MCF 10A (cell line): ENCODE measurements around the gene MCM9. TPM values are rescaled to one million over a fixed set of nuclear protein-coding genes. Genes with fewer than 3 reads are reported as not detected.

Experiments used
- BruUV-seq: library from RNA; stranded (reverse); fragments of 400-500 nt; replicated peaks from 2 replicates; lab custom pipeline; 2021; lab: Mats Ljungman, UMichigan
- CTCF ChIA-PET: fragments of 300-600 bp; sonication (Branson Sonifier 250); formaldehyde crosslinking; extraction: SDS; loops from one replicate; lab custom pipeline; 2021; ENCODE audit warnings: antibody characterized with exemption, inconsistent platforms; lab: Yijun Ruan, JAX
- POLR2A ChIA-PET: fragments of 300-600, 350-650 bp; sonication (Branson Sonifier 250); formaldehyde crosslinking; extraction: SDS; loops from one replicate; lab custom pipeline; 2020; ENCODE audit warnings: antibody characterized with exemption, inconsistent platforms; lab: Yijun Ruan, JAX
- DNase-seq: peaks from one replicate; pipeline ENCODE4 v3.0.0-alpha.2; 2018; ENCODE audit not compliant: unreplicated experiment
- H3K27ac Mint-ChIP-seq: one replicate; pipeline ENCODE4 v1.8.0; 2022; ENCODE audit warnings: mild to moderate bottlenecking, low read depth, mixed read lengths; ENCODE audit not compliant: unreplicated experiment
- H3K27me3 Mint-ChIP-seq: one replicate; pipeline ENCODE4 v1.8.0; 2022; ENCODE audit warnings: mixed read lengths; ENCODE audit not compliant: insufficient read depth, unreplicated experiment
- H3K36me3 Mint-ChIP-seq: one replicate; pipeline ENCODE4 v1.8.0; 2022; ENCODE audit warnings: mild to moderate bottlenecking, moderate library complexity, mixed read lengths; ENCODE audit not compliant: insufficient read depth, unreplicated experiment
- H3K4me1 Mint-ChIP-seq: one replicate; pipeline ENCODE4 v1.8.0; 2022; ENCODE audit warnings: mixed read lengths; ENCODE audit not compliant: insufficient read depth, unreplicated experiment
- H3K4me3 Mint-ChIP-seq: one replicate; pipeline ENCODE4 v1.8.0; 2022; ENCODE audit warnings: mild to moderate bottlenecking, moderate library complexity, mixed read lengths; ENCODE audit not compliant: unreplicated experiment
- H3K9me3 Mint-ChIP-seq: one replicate; pipeline ENCODE4 v1.8.0; 2022; ENCODE audit warnings: mixed read lengths; ENCODE audit not compliant: unreplicated experiment
- CTCF ChIP-seq: fragments of 200-600 bp; IDR thresholded peaks from one replicate; pipeline ENCODE4 v1.8.0; 2022; ENCODE audit warnings: antibody characterized with exemption, mild to moderate bottlenecking; ENCODE audit not compliant: unreplicated experiment
- intact Hi-C: fragments of 100-400 bp; cut with micrococcal nuclease; formaldehyde crosslinking; loops from 2 replicates; pipeline ENCODE4 v1.14.1; 2022
- total RNA-seq: library from RNA; stranded (reverse); gene quantifications from 2 replicates; pipeline ENCODE4 v1.2.3, GENCODE V29; 2022

Gene MCM9
- total RNA-seq, 1 experiment from 2014 or later = 13.0 TPM

GRCh38 chr6:118912646-118913045 is 22.3 kb downstream of the MCM9 start:
- H3K4me1 Mint-ChIP-seq = no peaks in the 10 kb centered on the region
- CTCF ChIA-PET = interaction anchor here (0.8 to 1.0 kb wide), 3 partner anchors 8 to 21 kb away, joined by 3 to 4 read pairs (median 4); no protein-coding TSS in a partner anchor
- intact Hi-C loops = no loop called here
- H3K4me3 Mint-ChIP-seq = no peak overlapping the region
- H3K27me3 Mint-ChIP-seq = no peaks in the 10 kb centered on the region
- no peak overlapping the region for H3K27ac Mint-ChIP-seq
- DNase-seq = no peak
- no peak for TF ChIP-seq CTCF
- BruUV-seq = no TSS peak
- H3K36me3 Mint-ChIP-seq = peaks cover 83% of the 10 kb centered on the region
- POLR2A ChIA-PET = interaction anchor here (0.9 kb wide), 1 partner anchor 11 kb away, joined by 3 read pairs; no protein-coding TSS in a partner anchor
- no peaks in the 10 kb centered on the region for H3K9me3 Mint-ChIP-seq

- Mint-ChIP-seq H3K36me3 (peaks cover 78% of the 10 kb centered on the region), H3K4me3 (no peak overlapping the region), H3K9me3 (no peaks in the 10 kb centered on the region), H3K27me3 (no peaks in the 10 kb centered on the region), H3K27ac (no peak overlapping the region), H3K4me1 (peaks cover 8% of the 10 kb centered on the region)
- POLR2A ChIA-PET = interaction anchor here (1.0 to 2.2 kb wide), 3 partner anchors 11 to 27 kb away, joined by 3 to 7 read pairs (median 6); partner anchors contain the start of gene MCM9
- no TSS peak for BruUV-seq
- CTCF ChIA-PET = interaction anchor here (0.7 kb wide), 1 partner anchor 12 kb away, joined by 4 read pairs; no protein-coding TSS in a partner anchor
- DNase-seq = no peak
- intact Hi-C loops = no loop called here
- no peak for TF ChIP-seq CTCF
Measured at GRCh38 chr6:118908441-118908840, 26.5 kb downstream of the MCM9 start.

GRCh38 chr6:118905851-118906250 is 29.1 kb downstream of the MCM9 start:
- BruUV-seq = no TSS peak
- H3K27ac Mint-ChIP-seq = no peak overlapping the region

GRCh38 chr6:118905084-118905483 is 29.9 kb downstream of the MCM9 start:
- peaks cover 13% of the 10 kb centered on the region for H3K4me1 Mint-ChIP-seq
- H3K27ac Mint-ChIP-seq = no peak overlapping the region
- peaks cover 63% of the 10 kb centered on the region for H3K36me3 Mint-ChIP-seq
- CTCF ChIA-PET = interaction anchor here (0.8 to 1.7 kb wide), 2 partner anchors 8 to 10 kb away, joined by 3 to 7 read pairs; no protein-coding TSS in a partner anchor
- no peak for TF ChIP-seq CTCF
- H3K27me3 Mint-ChIP-seq = no peaks in the 10 kb centered on the region
- intact Hi-C loops = no loop called here
- no peak overlapping the region for H3K4me3 Mint-ChIP-seq
- POLR2A ChIA-PET = interaction anchor here (3.7 kb wide), 1 partner anchor 11 kb away, joined by 32 read pairs; the partner anchor contains the start of gene ASF1A
- no TSS peak for BruUV-seq
- no peaks in the 10 kb centered on the region for H3K9me3 Mint-ChIP-seq
- DNase-seq = no peak

More at GRCh38 chr6:118905851-118906250, 29.1 kb downstream of the MCM9 start:
- Mint-ChIP-seq H3K27me3 (no peaks in the 10 kb centered on the region), H3K9me3 (no peaks in the 10 kb centered on the region), H3K4me1 (peaks cover 13% of the 10 kb centered on the region), H3K36me3 (peaks cover 63% of the 10 kb centered on the region), H3K4me3 (no peak overlapping the region)
- ChIA-PET POLR2A (interaction anchor here (1.4 kb wide), 1 partner anchor 11 kb away, joined by 4 read pairs; no protein-coding TSS in a partner anchor), CTCF (no interaction called here)
- intact Hi-C loops = no loop called here
- no peak for TF ChIP-seq CTCF
- DNase-seq = no peak
